ENCODE measurements around the gene CRHR1.

GRCh38 chr17:45770632-45771270, 13.4 kb upstream of the CRHR1 start:
- no peak for TF ChIP-seq EZH2 (IDR thresholded peaks at IDR 0.05; ENCODE audit: low read length)
- TF ChIP-seq, protein P1, sequence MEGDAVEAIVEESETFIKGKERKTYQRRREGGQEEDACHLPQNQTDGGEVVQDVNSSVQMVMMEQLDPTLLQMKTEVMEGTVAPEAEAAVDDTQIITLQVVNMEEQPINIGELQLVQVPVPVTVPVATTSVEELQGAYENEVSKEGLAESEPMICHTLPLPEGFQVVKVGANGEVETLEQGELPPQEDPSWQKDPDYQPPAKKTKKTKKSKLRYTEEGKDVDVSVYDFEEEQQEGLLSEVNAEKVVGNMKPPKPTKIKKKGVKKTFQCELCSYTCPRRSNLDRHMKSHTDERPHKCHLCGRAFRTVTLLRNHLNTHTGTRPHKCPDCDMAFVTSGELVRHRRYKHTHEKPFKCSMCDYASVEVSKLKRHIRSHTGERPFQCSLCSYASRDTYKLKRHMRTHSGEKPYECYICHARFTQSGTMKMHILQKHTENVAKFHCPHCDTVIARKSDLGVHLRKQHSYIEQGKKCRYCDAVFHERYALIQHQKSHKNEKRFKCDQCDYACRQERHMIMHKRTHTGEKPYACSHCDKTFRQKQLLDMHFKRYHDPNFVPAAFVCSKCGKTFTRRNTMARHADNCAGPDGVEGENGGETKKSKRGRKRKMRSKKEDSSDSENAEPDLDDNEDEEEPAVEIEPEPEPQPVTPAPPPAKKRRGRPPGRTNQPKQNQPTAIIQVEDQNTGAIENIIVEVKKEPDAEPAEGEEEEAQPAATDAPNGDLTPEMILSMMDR (optimal IDR thresholded peaks at IDR 0.05 in 1 of 3, IDR thresholded peaks at IDR 0.05 in 1 of 3, conservative IDR thresholded peaks at IDR 0.05 in 1 of 3; ENCODE audit: extremely low read depth in 1 of 3, insufficient read depth in 2 of 3, low read length in 3 of 3), result no peak

Measured in keratinocyte (primary cell).